Right ventricle myocardium inferior (tissue), 1 donor: ENCODE data around the gene SPPL2A. TPM values are rescaled to one million over a fixed set of nuclear protein-coding genes. Genes with fewer than 3 reads are reported as not detected.
"Not testable (repeated sequence)": the region's sequence is repeated elsewhere in the genome, so short reads cannot be mapped to it uniquely, and the experiment has no call there.

ENCODE experiments used
- ATAC-seq: fragments of 200-7000 bp; cut with Tn5 transposase; one replicate; pipeline ENCODE4 v1.9.1; 2020; ENCODE audit warnings: mild to moderate bottlenecking, moderate library complexity
- DNase-seq: peaks from one replicate; pipeline ENCODE4 v3.0.0; 2021; ENCODE audit errors: missing footprints
- intact Hi-C: fragments of 100-400 bp; cut with DNase I; formaldehyde crosslinking; loops from one replicate; pipeline ENCODE4 v1.11.0; 2022
- total RNA-seq: library from RNA; stranded (reverse); fragmentation: NEBNext Ultra II Directional; extraction: Animal tissue kit (Norgen Biotek cat#: 25700); gene quantifications from one replicate; pipeline ENCODE4 v1.2.1, GENCODE V29; 2021
- donor health status: DM: no; HTN: yes; CAD: no; lungs with severe emphysema.

The SPPL2A gene
- total RNA-seq, 1 donor from 2014 or later, result 94.5 TPM

DNA sequence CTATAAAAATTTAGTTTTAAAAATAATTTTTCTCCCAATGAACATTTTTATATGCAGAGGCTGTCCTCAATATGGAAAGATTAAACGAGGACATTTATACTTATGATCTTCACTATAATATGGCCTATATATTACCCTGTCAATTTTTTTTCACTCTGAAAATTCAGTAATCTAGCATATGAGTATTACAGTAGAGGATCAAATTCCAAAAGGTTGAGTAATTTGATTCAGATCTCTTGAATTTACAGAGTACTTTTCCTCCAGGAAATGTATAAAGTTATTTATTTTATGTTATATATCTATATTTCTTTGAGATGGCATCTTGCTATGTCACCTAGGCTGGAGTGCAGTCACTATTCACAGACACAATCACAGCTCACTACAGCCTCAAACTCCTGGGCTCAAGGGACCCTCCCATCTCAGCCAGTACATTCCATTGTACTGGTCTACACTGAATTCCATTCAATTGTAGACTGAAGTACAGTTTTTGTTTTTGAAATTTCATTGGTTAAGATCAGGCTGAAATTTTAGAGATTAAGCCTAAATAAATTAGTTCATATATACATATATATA is 62.7 kb downstream of the SPPL2A start:
- intact Hi-C loops, result no loop called here
- no peak for ATAC-seq
- no peak for DNase-seq

DNA sequence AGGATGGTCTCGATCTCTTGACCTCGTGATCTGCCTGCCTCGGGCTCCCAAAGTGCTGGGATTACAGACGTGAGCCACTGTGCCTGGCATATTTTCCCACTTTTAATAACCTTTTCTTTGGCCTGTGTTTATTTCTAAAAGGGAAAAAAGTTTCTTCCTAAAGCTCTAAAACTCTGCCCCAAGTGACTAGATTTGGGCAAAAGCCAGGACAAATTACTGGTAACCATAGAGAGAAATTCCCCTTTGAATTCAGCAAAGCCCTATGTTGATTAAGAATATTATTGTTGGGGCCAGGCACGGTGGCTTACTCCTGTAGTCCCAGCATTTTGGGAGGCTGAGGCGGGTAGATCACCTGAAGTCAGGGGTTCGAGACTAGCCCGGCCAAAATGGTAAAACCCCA is 67.4 kb downstream of the SPPL2A start:
- intact Hi-C loops, result no loop called here
- DNase-seq, result no peak
- no peak for ATAC-seq

DNA sequence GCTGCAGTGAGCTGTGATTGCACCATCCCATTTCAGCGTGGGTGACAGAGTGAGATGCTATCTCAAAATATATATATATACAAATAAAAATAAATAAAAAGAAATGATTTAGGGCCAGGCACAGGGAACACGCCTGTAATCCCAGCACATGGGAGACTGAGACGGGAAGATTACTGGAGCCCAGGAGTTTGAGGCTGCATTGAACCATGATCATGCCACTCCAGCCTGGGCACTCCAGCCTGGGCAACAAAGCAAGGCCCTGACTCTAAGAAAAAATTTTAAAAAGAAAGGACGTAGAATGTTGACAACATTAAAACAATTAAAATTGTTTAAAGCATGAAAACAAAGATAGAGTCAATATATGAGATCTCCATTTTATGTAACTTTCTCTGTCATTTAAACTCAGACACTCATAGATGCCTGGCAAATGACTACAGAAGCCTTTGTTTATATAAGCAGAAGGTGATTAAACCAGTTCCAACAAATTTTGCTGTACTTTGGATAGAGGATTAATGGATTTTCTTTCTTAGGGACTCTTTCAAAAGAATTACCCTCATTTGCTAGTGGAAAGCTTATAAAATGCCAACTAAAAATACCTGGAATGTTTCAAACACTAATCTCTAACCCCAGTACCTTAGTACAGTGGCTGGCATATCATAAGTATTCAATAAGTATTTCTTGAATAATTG is 68.3 kb downstream of the SPPL2A start:
- ATAC-seq (no peak), DNase-seq (no peak)
- intact Hi-C loops, result no loop called here

DNA sequence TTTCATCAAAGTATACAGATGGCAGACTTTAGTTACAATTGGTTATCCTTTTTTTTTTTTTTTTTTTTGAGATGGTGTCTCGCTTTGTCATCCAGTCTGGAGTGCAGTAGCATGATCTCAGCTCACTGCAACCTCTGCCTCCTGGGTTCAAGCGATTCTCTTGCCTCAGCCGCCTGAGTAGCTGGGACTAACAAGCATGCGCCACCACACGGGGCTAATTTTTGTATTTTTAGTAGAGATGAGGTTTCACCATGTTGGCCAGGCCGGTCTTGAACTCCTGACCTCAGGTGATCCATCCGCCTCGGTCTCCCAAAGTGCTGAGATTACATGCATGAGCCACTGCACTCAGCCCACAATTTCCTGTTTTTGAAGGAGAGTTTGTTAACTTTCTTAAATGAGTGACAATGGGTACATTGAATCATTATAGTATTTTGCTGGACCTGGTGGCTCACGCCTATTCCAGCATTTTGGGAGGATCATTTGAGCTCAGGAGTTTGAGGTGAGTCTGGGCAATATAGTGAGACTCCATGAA is 70.8 kb downstream of the SPPL2A start:
- intact Hi-C loops, ATAC-seq, DNase-seq: not testable (repeated sequence)

DNA sequence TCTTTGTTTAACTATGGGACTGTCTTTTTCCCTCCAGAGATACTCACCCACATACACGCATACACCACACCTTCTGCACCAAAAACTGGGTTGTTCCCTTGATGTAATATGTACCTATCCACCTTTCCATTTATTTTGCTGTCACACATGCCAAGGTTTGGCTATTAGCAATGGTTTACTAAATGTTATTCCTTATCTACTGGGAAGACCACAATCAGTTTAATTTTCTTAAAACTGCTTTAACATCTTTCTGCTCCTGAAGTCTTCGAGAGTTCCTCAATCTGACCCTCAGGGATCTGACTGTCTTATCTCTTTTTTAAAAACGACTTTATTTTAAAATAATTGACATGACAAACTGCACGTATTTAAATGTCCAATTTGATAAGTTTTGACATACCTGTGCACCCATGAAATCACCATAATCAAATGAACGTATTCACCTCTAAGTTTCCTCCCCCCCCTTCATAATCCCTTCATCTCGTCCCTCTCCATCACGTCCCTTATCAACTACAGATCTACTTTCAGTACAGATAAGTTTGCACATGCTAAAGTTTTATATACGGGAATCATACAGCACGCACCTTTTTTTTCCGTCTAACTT is 78.1 kb downstream of the SPPL2A start:
- no peak for DNase-seq
- intact Hi-C loops, result loop anchor here (2.0 kb wide), 1 partner anchor 77 kb away; the partner anchor contains the start of gene SPPL2A
- no peak for ATAC-seq

DNA sequence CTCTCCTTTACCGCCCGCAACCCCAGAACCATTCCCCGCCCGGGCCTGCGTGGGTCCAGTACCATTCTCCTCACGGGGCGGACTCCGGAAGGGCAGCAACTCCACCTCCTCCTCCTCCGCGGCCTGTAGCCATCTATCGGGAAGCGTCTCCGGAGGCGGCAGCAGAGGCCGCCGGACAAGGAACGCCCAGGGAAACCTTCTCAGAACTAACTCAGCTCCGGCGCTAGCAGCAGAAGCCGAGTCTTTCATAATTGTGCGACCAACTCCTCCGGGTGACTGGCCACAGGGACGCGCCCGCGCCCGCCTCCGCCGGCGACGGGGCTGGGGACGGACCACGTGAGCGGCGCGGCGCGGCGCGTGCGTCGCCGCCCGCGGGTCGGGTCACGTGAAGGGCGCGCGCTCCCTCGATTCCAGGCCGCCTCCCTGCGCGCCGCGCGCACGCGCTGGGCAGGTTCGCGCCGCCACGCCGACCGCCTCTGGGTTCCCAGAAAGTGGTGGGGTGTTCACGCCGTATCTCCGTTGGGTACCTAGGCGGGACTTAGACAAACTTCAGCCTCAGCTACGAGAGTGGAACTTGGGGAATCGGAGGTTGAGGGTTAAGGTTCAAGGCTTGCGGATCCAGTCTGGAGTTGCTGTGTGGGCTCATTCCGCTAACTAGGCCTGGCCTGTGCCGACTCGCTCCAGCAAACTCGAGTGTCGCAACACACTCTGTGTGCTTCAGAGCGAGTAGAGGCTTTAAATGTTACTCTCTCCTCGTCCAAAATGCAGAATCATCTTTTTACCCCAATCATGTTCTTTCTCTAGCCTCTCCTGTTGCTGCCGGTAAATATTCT is 78.8 kb downstream of the SPPL2A start, which contains the start of gene TRPM7:
Gene TRPM7 (minus strand): TSS at position 329 of the 833 bp plus-strand sequence. CDS start 264 bp downstream, at position 65.
- DNase-seq (peak; percentile 95), ATAC-seq (peak; percentile 96)
- intact Hi-C loops, result loop anchor here (1.0 to 2.0 kb wide), 2 partner anchors 24 to 78 kb away; partner anchors contain the start of gene SPPL2A

DNA sequence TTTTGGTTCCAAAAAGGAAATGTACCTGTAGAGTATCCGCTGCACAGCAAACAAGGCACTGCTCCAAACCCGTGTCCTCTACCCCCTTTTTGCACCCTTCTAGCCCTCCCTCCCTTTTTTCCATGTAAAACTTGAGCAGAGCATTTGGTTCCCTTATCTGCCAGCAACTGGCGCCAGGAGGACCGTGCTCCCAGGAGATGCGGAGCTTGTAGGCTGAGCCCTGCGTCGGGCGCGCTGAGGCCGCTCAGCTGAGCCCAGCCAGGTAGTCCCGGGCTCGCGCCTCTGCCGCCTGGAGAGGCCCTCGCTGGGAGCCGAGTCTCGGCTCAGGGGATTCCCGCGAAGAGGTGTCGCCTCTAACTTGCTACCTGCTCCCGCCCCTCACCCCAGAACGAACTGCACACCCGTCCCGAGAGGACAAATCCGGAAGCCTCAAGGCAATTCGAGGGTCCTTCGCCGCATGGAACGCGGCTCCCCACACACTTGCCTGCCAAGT is 79.5 kb downstream of the SPPL2A start:
- ATAC-seq (peak; percentile 78), DNase-seq (peak; percentile 90)
- intact Hi-C loops, result loop anchor here (1.0 to 2.0 kb wide), 2 partner anchors 24 to 79 kb away; partner anchors contain the start of gene SPPL2A

DNA sequence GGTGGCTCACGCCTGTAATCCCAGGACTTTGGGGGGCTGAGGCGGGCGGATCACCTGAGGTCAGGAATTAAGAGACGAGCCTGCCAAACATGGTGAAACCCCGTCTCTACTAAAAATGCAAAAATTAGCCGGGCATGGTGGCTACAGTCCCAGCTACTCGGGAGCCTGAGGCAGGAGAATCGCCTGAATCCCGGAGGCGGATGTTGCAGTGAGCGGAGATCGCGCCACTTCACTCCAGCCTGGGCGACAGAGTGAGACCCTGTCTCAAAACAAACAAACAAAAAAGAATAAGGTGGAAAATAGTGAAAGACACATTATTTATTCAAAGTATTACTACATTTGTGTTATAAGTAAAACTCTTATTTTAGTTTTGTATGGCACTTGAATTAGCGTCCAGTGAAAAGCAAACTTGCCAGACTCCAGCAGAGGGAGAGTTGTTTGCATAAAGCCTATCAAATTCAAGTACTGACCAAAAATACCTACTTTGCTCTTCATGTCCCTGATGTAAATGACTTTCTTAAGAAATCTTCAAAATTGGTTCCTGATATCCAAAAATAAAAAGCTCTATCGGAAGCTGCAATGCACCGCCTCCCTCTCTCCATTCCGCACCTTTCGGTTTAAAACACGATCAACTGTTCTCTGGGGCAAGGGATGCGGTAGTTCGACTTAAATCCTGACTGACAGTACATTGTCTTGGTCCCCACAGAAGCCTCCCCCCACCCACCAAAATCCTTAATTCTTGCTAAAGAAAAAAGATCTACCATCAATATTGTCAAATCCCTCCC is 80.1 kb downstream of the SPPL2A start:
- intact Hi-C loops, result no loop called here
- no peak for ATAC-seq
- DNase-seq, result no peak

DNA sequence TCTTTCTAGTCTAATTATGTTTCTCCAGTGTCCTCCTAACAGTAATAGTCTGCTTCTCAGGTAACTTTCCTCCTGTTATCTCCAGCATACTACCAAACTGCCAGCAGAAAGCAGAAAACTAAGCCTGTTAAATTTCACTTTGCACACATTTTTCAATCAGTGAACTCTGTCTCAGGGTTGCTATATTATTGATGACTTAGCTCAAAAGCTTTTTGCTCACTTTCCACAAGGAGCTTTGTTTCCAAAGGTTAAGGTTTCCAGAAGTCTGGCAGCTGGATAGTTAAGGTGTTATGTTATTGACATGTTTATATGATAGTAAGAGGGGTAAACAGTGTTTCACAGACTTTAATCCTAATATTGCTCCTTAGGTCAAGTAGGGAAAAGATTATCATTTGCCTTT is 84.0 kb downstream of the SPPL2A start:
- DNase-seq, result no peak
- intact Hi-C loops, result no loop called here
- ATAC-seq, result no peak

DNA sequence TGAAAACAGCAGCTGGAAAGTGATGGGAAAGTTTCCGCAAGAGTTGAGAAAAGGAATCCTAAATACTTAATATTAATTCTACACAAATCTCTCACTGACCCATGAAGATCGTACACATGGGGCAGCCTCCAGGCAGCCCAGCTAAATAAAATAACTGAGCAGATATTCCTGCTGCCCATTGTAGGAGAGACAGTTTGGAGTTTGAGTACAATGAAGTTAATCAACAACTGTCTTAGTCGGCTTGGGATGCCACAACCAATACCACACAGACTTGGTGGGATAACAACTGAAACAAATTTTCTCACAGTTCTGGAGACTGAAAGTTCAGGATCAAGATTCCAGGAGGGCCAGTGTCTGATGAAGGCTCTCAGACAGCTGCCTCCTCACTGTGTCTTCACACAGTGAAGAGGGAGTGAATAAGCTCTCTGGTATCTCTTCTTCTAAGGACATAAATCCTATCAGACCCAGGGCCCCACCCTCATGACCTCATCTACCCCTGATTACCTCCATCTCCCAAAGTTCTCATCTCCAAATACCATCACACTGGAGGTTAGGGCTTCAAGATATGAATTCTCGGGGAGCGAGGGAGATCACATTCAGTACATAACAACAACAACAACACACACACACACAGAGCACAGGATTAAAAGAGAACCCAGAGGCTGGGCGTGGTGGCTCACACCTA is 88.6 kb downstream of the SPPL2A start:
- ATAC-seq (peak; percentile 39), DNase-seq (no peak)
- intact Hi-C loops, result loop anchor here (5.0 to 10.0 kb wide), 2 partner anchors 35 to 228 kb away; partner anchors contain the start of gene AP4E1

DNA sequence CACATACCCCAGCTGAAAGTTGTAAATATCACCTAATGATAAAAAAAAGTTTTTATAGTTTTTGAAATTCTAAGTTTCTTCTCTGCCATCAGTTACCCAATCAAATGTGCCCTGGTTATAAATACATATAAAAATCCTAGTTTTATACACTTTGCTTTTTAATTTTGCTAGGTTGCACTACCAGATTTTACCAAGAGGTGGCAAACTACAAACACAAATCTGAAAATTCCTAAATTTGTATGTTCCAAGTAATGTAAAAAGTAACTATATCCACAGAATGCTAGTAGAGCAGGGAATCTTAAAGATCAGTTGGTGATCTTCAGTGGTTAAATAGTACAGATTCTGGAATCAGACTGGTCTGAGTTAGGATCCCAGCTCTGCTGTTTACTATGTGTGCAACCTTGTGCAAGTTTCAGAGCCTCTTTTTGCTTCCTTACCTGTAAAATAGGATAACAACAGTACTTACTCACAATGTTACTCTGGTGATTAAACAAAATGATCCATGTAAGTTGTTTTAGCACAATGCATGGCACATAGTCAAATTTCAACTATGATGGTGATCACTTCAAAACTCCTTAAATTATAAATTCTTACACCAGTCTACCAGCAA is 89.9 kb downstream of the SPPL2A start:
- intact Hi-C loops, result loop anchor here (1.0 to 10.0 kb wide), 3 partner anchors 37 to 229 kb away; partner anchors contain the start of gene AP4E1
- ATAC-seq (no peak), DNase-seq (no peak)

DNA sequence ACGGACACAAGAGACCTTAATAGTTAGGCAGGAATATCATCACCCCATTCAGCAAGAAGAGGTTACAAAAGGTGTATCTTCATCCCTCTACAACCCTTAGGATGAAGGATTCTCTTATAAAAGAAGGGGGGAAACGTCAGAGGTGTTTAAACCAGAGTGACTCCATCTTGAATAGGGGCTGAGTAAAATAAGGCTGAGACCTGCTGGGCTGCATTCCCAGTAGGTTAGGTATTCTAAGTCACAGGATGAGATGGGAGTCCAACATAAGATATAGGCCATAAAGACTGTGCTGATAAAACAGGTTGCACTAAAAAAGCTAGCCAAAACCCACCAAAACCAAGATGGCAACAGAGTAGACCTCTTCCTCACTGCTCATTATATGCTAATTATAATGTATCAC is 95.4 kb downstream of the SPPL2A start:
- DNase-seq (no peak), ATAC-seq (no peak)
- intact Hi-C loops, result loop anchor here (10.0 kb wide), 1 partner anchor 235 kb away; the partner anchor contains the start of gene AP4E1

DNA sequence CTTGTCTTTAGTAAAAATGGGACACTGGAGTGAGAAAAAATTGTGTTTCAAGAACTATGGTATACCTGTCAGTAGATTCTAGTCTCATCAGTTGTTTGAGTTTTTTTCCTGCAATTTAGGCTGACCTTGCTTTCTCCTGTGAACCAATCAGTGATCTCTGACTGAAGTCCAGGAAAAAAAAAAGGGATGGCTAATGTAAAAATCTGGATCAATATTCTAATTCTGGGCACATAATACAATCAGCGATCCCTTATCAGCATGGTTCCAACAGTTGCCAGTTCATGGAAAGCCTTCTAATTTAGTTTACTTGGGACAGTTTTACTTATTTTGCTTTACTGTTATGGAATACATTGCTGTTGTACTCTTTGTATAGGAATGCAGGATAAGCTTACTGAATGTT is 95.9 kb downstream of the SPPL2A start:
- no peak for DNase-seq
- intact Hi-C loops, result loop anchor here (10.0 kb wide), 1 partner anchor 235 kb away; the partner anchor contains the start of gene AP4E1
- ATAC-seq, result no peak

DNA sequence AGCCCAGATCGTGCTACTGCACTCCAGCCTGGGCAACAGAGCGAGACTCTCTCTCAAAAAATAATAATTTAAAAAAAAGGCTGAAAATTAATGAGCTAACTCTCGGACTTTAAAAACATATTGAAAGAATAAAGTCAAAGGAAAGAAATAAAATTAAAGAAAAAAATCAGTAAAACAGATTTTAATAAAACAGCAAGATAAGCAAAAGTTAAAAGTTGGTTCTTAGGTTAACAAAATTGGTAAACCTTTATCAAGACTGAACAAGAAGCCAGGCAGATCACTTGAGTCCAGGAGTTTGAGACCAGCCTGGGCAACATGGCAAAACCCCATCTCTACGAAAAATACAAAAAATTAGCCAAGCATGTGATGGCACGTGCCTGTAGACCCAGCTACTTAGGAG is 99.6 kb downstream of the SPPL2A start:
- no peak for DNase-seq
- ATAC-seq, result no peak
- intact Hi-C loops, result no loop called here

DNA sequence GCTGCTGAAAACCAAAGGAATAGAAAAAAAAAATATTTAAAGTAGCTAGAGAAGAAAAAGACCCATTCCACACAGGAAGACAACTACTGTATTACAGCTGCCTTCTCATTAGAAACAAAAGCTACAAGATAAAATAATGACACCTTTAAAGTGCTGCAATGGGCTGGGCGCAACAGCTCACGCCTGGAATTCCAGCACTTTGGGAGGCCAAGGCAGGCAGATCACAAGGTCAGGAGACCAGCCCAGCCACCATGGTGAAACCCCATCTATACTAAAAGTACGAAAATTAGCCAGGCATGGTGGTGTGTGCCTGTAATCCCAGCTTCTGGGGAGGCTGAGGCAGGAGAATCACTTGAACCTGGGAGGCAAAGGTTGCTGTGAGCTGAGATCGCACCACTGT is 110.0 kb downstream of the SPPL2A start:
- intact Hi-C loops, result no loop called here
- ATAC-seq, result peak; percentile 37
- no peak for DNase-seq

DNA sequence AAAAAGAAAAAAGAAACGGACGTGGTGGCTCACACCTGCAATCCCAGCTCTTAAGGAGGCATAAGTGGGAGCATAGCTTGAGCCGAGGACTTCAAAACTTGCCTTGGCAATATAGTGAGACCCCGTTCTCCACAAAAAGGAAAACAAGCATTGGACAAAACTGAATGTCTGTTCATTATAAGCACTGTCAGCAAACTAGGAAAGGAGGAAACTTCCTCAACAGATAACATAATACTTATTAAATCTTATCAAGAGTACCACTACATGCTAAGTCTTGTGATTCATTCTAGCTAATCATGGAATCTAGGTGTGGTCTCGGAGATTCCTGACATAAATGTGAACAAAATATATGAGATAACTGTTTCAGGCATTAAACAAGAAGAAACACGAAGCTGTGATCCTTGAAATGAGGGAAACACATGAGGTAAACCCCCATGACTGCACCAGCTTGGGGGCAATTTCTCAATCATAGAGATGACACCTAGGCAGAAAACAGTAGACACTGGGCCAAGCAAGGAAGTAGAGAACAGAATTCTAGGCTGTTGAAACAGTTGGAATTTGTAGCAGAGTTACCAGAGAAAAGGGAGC is 112.3 kb downstream of the SPPL2A start:
- intact Hi-C loops, result no loop called here

More for the DNA sequence above, 112.3 kb downstream of the SPPL2A start:
- no peak for DNase-seq
- no peak for ATAC-seq
